Measurements from ENCODE around the gene EXT2.

Gene EXT2

GRCh38 chr11:44277196-44278090 is 182.0 kb downstream of the EXT2 start:
- in situ Hi-C loops (cut with MboI; ENCODE audit: low sequenced_read_pairs): no loop called here

GRCh38 chr11:44279483-44279882 is 184.0 kb downstream of the EXT2 start:
- in situ Hi-C loops (cut with MboI; ENCODE audit: low sequenced_read_pairs): no loop called here

- in situ Hi-C loops (cut with MboI; ENCODE audit: low sequenced_read_pairs): no loop called here
These were observed 184.8 kb downstream of the EXT2 start for GRCh38 chr11:44280257-44280656.

- in situ Hi-C loops (cut with MboI; ENCODE audit: low sequenced_read_pairs): no loop called here
These were observed 185.7 kb downstream of the EXT2 start for GRCh38 chr11:44281151-44281550.

GRCh38 chr11:44282620-44283019 is 187.1 kb downstream of the EXT2 start:
- in situ Hi-C loops (cut with MboI; ENCODE audit: low sequenced_read_pairs): no loop called here

GRCh38 chr11:44285756-44286155 is 190.3 kb downstream of the EXT2 start:
- in situ Hi-C loops (cut with MboI; ENCODE audit: low sequenced_read_pairs): no loop called here

GRCh38 chr11:44286268-44286880 is 190.9 kb downstream of the EXT2 start:
- in situ Hi-C loops (cut with MboI; ENCODE audit: low sequenced_read_pairs): no loop called here

- in situ Hi-C loops (cut with MboI; ENCODE audit: low sequenced_read_pairs): no loop called here
These were observed 191.4 kb downstream of the EXT2 start for GRCh38 chr11:44286911-44287310.

GRCh38 chr11:44288133-44288526 is 192.7 kb downstream of the EXT2 start:
- in situ Hi-C loops (cut with MboI; ENCODE audit: low sequenced_read_pairs): no loop called here

- in situ Hi-C loops (cut with MboI; ENCODE audit: low sequenced_read_pairs): loop anchor here (10.0 kb wide), 1 partner anchor 245 kb away; no protein-coding TSS in a partner anchor
These were observed 194.7 kb downstream of the EXT2 start for GRCh38 chr11:44290208-44290607.
